GM12872 (cell line): ENCODE data around the gene ERBB4.

Source experiments
- CTCF ChIP-seq: IDR thresholded peaks from 3 replicates; pipeline ENCODE4 v1.5.1; 2011; ENCODE audit warnings: low read depth, mild to moderate bottlenecking, low read length, moderate library complexity; ENCODE audit not compliant: insufficient read depth

The ERBB4 gene

GRCh38 chr2:211344289-211344688 lies 1194.3 kb downstream of the ERBB4 start:
- TF ChIP-seq CTCF, result no peak

GRCh38 chr2:211333377-211333776 lies 1205.2 kb downstream of the ERBB4 start:
- no peak for TF ChIP-seq CTCF

GRCh38 chr2:211331736-211332135 lies 1206.9 kb downstream of the ERBB4 start:
- no peak for TF ChIP-seq CTCF

- no peak for TF ChIP-seq CTCF
These were observed 1208.7 kb downstream of the ERBB4 start for GRCh38 chr2:211329882-211330281.

- no peak for TF ChIP-seq CTCF
These were observed 1209.2 kb downstream of the ERBB4 start for GRCh38 chr2:211329421-211329820.

- TF ChIP-seq CTCF, result no peak
These were observed 1210.5 kb downstream of the ERBB4 start for GRCh38 chr2:211328126-211328525.
